Hypothalamus (tissue), 51 donors: ENCODE results near the gene DTNBP1.
A peak's percentile ranks its signal among the peaks of the same experiment; 100 is the strongest.
"Not testable (repeated sequence)": the region's sequence is repeated elsewhere in the genome, so short reads cannot be mapped to it uniquely, and the experiment has no call there.

Experiments
- DNase-seq, 51 donors: peaks; one replicate each; lab custom pipeline; 2025; lab: John Stamatoyannopoulos, UW

Gene DTNBP1

DNA sequence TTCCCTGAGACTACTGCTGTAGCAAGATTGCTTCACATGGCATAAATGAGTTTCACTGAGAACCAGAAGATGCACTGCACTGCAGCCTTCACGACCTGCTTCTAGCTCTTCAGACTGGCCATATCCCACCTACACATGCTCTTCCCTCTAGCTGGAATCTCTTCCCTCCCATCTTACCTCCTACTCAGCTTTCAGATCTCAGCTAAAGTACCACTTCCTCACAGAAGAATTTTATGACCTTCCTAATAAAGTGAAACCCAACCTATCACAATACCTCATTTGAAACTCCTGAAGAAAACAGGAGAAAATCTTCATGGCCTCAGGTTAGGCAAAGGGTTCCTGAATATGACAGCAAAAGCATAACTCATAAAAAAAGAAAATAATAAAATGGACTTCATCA is 99.9 kb downstream of the DTNBP1 start:
- DNase-seq, result no peak

DNA sequence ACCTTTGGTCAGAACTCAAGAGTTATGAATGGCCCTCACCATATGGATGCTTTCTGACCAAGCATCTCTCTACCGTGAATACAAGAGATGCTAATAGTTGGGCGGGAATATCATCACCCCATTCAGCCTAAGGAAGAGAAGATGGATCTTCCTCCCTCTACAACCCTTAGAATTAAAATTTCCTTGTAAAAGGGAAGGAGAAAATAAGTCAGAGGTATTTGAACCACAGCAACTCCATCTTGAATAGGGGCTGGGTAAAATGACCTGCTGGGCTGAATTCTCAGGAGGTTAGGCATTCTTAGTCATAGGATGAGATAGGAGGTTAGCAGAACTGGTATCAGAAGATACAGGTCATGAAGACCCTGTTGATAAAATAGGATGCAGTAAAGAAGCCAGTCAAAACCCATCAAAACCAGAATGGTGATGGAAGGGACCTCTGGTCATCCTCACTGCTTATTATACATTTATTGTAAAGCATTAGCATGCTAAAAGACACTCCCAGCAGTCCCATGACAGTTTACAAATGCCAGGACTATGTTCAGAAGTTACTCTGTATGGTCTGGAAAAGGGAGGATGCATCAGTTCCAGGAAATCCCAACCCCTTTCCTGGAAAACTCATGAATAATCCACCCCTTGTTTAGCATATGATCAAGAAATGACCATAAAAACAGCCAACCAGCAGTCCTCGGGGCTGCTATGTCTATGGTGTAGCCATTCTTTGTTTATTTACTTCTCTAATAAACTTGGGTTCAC is 101.2 kb downstream of the DTNBP1 start:
- DNase-seq, result no peak

DNA sequence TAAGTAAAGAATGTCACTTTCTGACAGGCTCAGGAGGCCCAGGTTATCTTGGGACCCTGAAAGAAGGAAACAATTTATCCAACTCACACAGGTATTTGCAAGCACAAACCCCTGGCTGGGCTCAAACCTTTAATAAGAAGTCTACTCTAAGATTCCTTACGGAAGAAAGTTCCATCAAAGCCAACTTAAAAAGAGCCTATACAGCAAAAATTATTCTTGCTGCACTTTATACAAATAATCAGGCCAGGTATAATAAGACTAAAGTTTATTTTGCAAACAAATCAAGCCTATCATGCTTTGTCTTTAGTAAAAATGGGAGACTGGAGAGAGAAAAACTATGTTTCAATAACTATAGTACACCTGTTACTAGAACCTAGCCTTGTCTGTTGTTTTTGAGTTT is 102.1 kb downstream of the DTNBP1 start:
- no peak for DNase-seq

- DNase-seq, result no peak
Observed at GRCh38 chr6:15557174-15557573, 105.7 kb downstream of the DTNBP1 start.

DNA sequence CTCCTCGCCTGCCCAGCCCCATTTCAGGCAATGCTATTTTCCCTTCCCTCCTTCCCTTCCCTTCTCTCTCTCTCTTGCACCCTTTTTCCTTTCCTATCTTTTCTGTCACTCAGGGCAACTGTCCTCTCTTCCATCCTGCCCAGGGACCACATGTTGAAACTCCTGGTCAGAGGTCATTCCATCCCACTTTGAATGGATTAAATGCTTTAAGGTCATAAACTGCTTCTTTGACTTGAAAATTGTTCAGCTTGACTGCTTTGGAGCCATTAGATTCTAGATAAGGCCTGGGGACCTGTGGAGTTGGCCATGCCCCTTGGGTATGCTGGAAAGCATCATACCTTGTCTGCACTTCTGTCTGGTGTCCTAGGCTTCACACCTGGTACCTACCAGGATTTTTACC is 106.1 kb downstream of the DTNBP1 start:
- no peak for DNase-seq

DNA sequence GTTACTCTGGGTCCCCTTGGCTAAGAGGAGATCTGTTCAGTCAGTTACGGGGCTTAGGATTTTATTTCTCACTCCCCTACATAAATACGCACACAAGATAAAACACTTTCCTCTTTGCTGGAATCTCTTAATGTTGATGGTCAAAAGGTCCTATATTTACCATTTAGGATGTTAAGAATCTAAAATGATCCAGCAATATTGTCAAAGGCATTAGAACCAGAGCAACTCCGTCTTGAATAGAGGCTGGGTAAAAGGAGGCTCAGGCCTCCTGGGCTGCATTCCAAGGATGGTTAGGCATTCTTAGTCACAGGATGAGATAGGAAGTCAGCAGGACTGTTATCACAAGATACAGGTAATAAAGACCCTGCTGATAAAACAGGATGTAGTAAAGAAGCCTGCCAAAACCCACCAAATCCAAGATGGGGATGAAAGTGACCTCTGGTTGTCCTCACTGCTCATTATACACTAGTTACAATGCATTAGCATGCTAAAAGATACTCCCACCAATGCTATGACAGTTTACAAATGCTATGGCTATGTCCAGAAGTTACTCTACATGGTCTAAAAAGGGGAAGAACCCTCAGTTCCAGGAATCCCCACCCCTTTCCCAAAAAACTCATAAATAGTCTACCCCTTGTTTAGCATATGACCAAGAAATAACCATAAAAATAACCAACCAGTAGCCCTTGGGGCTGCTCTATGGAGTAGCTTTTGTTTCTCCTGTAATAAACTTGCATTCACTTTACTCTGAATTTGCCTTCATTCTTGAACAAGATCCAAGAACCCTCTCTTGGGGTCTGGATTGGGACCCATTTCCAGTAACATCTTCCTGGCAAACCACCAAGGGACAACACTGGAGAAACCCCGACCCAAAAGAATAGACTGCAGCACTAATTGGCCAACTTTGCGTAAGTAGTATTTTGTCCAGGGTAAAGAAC is 107.5 kb downstream of the DTNBP1 start:
- no peak for DNase-seq

DNA sequence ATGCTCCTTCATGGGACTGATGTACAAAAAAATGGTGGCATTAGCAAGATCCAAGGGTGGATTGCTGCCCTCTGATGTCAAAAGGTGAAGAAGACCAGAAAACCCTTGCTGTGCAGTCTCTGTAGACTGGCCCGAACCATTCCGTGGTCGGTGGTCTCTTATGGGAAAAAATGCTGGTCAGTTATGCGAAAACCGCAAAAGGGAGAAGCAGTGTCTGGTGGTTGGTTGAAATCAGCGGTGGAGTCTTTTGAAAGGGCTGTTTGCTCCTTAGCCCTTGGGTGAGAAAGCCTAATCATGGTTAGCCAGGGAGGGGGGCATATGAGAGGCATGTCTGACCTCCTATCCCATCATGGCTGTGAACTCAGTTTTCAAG is 108.1 kb downstream of the DTNBP1 start:
- DNase-seq, result no peak

GRCh38 chr6:15553736-15554294 is 109.0 kb downstream of the DTNBP1 start:
- no peak for DNase-seq

GRCh38 chr6:15553031-15553430 is 109.8 kb downstream of the DTNBP1 start:
- DNase-seq, result no peak

GRCh38 chr6:15551798-15552197 is 111.0 kb downstream of the DTNBP1 start:
- peak in 1 of 51 donors; percentile 10 for DNase-seq

DNA sequence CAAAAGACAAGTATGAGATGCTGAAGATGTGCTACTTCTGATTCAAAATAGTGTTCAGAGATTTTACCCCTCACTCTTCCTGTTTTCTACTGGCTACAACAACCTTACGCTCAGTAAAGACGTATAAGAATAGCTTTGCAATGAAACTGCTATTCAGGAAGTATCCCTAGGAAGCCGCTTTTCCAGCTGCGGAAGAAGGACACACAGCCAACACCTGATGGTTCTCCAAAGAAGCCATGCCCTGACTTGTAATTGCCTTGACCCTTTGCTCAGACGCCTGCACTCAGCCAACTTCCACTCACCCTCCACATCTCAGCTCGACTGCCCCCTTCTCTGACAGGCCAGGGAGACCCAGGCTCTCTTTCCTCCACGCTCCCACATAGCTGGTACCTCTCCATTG is 111.6 kb downstream of the DTNBP1 start:
- DNase-seq, result no peak

- DNase-seq, result no peak
Observed at GRCh38 chr6:15550546-15551123, 112.2 kb downstream of the DTNBP1 start.

- no peak for DNase-seq
Observed at GRCh38 chr6:15549371-15549770, 113.5 kb downstream of the DTNBP1 start.

DNA sequence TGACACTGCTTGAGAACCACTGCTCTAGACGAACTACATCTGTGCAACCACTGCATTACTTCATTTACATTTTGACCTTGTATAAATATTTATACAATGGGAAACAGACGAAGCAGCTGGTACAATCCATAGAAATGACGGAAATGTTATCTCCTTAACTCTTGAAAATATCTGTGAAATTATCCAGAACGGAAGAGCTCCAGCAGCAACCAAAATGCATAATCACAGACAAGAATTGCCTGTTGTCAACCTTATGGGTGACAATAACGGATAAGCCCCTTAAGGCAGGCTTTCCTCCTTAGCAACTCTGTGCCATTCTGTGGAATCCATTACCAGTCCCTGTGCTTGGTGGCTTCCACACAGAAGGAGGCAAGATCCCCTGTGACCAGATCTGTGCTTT is 115.4 kb downstream of the DTNBP1 start:
- DNase-seq, result no peak

DNA sequence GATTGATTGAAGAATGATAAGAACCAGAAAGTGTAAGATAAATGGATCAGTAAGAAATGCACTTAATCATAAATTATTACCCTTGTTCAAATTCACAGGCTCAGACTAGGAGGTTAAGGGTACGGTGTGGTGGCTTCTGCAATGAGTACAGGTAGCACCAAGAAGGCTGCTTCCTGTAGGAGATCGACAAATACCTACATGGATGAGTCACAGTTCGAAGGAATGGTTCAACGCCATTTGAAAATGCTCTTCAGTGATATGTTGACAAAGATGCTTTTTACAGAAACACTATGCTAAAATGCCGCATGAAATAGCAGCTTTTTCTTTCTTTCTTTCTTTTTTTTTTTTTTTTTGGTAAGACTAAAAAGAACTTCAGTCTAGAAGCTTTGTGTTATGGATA is 116.2 kb downstream of the DTNBP1 start:
- DNase-seq, result no peak

DNA sequence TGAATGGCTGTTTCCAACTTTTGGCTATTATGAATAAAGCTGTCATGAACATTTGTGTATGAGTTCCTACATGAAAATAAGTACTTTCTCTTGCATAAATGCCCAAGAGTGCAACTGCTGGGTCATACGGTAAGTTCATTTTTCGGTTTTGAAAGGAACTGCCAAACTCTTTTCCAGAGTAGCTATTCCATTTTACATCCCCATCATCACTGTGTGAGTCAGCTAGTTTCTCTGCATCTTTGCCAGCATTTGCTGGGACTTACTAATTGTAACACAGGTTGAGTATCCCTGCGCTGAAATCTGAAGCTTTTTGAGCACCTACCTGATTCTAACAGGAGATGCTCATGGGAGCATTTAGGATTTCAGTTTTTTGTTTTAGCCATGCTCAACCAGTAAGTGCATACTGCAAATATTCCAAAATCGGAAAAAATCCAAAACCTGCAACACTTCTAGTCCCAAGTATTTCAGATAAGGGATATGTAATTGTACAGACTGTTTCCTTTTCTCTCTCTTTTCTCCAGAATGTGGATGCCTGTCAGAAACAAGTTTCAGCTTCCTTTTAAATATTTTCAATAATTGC is 118.4 kb downstream of the DTNBP1 start:
- DNase-seq, result no peak

GRCh38 chr6:15543332-15543917 is 119.4 kb downstream of the DTNBP1 start:
- not testable (repeated sequence) for DNase-seq

GRCh38 chr6:15539722-15540270 is 123.0 kb downstream of the DTNBP1 start:
- no peak for DNase-seq

DNA sequence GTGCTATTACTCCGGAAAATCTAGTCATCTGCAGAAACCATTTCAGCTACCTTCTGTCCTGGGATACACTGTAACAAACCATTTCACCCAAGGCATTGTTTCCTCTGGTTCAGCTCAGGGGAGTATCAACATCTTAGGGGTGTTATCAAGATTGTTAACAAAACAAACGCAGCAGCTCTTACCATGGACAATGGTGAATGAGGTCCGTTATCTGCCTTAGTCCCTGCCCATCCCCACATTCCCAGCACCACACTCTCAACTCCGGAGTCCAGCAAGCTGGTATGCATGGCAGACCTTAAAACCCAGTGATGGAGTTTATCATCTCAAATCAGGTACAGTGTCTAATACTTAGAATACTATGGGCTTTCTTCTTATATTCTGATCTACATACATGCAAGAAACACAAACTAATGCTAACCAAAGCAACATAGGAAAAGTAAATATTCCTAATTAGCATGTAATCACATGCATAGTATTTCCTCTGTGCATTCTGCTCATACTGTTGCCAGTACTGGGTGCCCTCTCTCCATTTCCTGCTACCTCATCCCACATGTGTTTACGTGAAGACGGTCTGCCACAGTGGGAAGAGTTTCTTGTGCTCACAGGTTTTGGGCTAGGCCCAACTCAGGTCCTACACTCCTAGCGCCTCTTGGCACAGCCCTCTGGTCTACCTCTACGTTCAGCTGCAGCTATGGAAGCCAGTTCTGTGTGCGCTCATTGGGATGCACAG is 123.9 kb downstream of the DTNBP1 start:
- DNase-seq, result no peak

DNA sequence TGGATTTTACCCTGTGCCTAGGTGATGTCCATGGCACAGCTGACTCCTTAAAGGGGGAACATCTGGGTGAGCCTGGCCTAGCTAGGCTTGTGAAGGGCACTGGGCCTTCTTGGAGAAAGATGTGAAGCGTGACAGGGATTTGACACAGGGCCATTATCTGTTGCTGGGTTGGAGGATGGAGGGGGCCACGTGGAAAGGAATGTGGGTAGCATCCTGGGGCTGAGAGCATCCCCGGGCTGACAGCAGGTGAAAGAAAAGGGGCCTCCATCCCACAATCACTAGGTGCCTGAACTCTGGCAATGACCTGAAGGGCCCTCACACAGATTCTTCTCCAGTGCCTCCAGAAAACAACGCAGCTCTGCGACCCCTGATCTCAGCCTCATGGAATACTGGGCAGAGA is 124.7 kb downstream of the DTNBP1 start:
- DNase-seq, result no peak
